Fibroblast of skin of scalp (primary cell): ENCODE results near the gene EFCAB7.
A peak's percentile ranks its signal among the peaks of the same experiment; 100 is the strongest.
"Not testable (repeated sequence)": the region's sequence is repeated elsewhere in the genome, so short reads cannot be mapped to it uniquely, and the experiment has no call there.

Experiments
- DNase-seq: peaks from one replicate; pipeline ENCODE4 v3.0.0-alpha.2; 2013

EFCAB7 gene

DNA sequence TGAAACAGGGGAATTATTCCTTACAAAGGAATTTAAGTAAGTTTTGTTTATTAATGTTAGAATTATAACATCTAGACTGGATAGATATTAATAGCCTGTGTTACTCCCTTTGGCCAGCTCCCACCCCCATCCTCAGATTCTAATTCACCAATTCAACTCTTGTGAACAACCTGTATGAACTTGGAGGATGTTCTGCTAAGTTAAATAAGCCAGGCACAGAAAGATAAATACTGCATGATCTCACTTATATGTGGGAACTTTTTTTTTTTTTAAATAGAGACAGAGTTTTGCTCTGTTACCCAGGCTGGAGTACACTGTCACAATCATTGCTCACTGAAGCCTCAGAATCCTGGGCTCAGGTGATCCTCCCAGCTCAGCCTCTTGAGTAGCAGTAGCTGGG is 32.2 kb downstream of the EFCAB7 start:
- DNase-seq: no peak

DNA sequence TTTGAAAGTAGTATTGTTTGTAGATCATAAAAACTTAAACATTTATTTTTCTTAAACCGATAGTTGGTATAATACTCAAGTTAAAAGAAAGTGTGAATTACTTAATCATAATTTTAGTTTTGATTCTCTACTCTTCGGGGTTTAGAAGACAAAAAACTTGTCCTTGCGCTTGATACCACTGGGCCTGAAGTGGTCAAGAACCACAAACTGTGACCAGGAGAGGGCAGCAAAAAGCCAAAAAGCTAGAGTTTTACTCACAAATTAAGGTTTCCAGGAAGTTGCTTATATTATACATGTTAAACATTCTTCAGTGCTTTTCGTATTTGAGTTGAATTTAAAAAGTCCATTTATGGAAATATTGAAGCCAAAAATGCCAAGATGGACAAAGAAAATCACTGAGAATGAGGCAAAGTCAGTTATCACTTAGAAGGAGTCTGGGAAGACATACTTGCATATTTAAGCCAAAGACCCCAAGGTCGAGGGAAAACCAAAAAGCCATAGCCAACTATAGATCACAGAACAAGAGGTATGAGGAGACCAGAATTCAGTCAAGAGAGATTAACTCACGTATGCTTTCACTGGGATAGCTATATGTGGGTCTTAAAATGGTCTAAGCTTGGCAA is 34.2 kb downstream of the EFCAB7 start:
- DNase-seq: peak; percentile 54

DNA sequence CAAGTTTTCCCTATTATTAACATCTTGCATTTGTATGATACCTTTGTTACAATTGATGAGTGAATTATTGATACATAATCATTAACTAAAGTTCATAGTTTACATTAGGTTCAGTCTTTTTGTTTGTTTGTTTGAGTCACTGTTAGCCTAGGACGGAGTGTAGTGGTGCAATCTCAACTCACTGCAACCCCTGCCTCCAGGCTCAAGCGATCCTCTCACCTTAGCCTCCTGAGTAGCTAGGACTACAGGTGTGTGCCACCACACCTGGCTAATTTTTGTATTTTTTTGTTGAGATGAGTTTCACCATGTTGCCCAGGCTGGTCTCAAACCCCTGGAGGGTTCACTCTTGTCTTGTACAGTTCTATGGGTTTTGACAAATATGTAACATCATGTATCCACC is 36.0 kb downstream of the EFCAB7 start:
- no peak for DNase-seq

DNA sequence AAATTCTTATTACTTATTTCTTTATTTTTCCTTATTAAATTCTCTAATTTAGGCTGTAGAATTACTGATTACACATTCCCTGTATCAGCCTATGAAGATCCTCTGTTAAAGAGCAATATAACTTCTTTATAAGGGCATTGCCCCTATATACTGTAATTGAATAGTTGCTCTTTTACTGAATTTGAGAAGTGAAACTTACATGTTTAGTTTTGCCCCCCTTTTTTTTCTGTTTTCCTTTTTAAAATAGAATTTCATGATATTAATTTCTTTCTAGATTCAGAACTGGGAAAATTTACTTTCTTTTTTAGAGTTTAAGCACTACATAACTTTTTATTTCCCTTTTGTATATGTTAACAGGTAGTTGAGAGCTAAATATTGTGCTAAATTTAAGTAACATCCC is 40.4 kb downstream of the EFCAB7 start:
- DNase-seq: no peak

DNA sequence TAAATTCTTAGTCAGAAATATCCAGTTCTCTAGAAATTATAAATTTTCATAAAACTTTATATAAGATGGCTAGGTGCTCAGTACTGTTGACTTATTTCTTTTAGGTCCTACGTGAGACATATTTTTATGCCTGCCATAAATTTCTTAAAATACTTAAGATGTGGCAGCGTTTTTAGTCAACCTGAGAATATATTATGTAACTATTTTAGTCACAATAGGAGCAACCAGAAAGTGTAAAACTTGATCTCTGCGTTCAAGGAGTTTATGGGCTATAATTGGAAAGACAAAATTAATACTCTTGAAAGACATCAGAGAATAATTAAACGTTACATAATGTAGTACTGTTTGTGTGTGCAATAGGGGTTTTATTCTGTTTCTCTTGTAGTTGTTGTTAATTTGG is 45.7 kb downstream of the EFCAB7 start:
- no peak for DNase-seq

GRCh38 chr1:63569640-63570316 is 46.5 kb downstream of the EFCAB7 start:
- DNase-seq: no peak

DNA sequence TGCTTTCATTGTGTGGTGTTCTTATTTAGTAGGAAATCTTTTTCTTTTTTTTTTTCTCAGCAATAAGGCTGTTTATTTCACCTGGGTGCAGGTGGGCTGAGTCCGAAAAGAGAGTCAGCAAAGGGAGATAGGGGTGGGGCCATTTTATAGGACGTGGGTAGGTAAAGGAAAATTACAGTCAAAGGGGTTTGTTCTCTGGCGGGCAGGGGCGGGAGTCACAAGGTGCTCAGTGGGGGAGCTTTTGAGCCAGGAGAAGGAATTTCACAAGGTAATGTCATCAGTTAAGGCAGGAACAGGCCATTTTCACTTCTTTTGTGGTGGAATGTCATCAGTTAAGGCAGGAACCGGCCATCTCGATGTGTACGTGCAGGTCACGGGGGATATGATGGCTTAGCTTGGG is 49.4 kb downstream of the EFCAB7 start:
- DNase-seq: not testable (repeated sequence)

DNA sequence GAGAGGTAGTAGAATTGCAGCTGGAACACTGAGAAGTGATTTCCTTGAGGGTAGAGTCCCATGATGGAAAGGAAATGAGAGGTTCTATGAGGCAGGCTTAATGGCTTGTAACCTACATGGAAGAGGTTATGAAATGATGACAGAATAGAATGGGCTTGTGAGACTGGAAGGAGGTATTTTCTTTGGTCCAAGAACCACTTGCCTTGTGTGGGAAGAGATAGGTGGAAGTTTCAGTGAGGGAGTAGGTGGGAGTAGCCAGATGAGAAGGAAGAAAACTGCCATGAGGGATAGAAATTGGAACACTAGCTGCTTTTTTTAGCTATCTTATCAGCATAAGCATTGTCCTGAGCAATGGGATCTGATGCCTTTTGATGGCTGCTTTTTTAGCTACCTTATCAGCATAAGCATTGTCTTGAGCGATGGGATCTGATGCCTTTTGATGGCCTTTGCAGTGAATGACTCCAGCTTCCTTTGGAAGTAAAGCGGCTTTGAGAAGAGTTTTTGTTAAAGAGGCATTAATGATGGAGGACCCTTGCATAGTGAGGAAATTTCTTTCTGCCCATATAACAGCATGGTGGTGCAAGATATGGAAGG is 51.0 kb downstream of the EFCAB7 start:
- DNase-seq: not testable (repeated sequence)

DNA sequence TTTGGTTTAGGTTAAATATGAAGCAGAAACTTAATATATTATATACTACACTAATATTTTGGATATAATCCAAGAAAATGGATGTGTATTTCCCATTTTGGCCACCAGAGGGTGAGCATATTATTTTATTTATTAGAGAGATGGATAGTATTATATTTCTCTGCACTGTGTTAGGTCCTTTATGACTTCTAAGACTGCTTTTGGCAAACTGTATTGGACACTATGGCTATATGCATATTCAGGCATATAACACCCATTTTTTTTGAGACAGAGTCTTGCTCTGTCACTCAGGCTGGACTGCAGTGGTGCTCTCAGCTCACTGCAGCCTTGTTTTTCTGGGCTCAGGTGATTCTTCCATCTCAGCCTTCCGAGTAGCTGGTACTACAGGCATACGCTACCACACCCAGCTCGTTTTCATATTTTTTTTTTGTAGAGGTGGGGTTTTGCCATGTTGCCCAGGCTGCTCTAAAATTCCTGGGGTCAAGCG is 52.1 kb downstream of the EFCAB7 start:
- peak; percentile 43 for DNase-seq

DNA sequence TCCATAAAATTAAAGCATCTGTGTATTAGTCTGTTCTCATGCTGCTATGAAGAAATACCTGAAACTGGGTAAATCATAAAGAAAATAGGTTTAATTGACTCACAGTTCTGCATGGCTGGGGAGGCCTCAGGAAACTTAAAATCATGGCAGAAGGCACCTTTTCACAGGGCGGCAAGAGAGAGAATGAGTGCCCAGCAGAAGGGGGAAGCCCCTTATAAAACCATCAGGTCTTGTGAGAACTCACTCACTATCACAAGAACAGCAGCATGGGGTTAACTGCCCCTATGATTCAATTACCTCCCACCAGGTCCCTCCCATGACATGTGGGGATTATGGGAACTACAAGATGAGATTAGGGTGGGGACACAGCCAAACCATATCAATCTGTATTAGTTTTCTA is 63.0 kb downstream of the EFCAB7 start:
- DNase-seq: not testable (repeated sequence)

DNA sequence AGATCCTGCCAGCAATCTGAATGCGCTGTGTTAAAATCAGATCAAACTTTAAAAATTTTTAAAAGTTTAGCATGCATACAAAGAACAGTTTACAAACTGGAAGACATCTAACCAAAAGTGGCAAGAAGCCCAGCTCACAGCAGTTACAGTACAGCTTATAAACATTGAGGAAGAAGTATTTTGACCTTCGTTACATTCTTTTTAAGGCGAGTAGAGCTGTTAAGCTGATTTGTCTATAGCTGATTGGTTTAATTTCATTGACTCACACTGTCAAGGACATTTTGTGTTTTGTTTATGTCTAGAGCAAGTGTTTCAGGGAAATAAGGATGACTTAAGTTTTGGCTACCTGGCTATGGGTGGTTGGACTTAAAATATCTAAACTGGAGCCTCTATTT is 66.8 kb downstream of the EFCAB7 start:
- DNase-seq: no peak

GRCh38 chr1:63592536-63593302 is 69.4 kb downstream of the EFCAB7 start:
- no peak for DNase-seq

DNA sequence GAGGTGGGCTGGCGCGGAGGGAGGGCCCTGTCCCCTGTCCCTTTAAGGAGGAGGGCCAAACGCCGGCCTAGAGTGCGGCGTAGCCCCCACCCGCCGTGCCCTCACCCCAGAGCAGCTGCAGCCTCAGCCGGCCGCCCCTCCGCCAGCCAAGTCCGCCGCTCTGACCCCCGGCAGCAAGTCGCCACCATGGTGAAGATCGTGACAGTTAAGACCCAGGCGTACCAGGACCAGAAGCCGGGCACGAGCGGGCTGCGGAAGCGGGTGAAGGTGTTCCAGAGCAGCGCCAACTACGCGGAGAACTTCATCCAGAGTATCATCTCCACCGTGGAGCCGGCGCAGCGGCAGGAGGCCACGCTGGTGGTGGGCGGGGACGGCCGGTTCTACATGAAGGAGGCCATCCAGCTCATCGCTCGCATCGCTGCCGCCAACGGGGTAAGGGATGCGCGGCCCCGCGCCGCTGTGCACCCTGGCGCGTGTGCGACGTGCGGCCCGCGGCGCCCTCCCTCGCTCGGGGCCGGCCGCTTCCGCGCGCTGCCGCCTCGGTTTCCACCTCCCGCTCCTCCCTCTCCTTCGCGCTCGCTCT is 70.1 kb downstream of the EFCAB7 start, which contains the start of gene PGM1:
Gene PGM1, plus strand, starts transcription at position 109 of the 583 bp plus-strand sequence. Its CDS starts 78 bp downstream, at position 187.
- peak; percentile 89 for DNase-seq

- DNase-seq: peak; percentile 63
Measured at GRCh38 chr1:63593886-63594605, 70.7 kb downstream of the EFCAB7 start.

GRCh38 chr1:63595435-63595834 is 72.1 kb downstream of the EFCAB7 start:
- DNase-seq: no peak

- DNase-seq: no peak
Measured at GRCh38 chr1:63599799-63600198, 76.5 kb downstream of the EFCAB7 start.

GRCh38 chr1:63600248-63600647 is 76.9 kb downstream of the EFCAB7 start:
- no peak for DNase-seq

- DNase-seq: no peak
Measured at GRCh38 chr1:63601061-63601460, 77.7 kb downstream of the EFCAB7 start.

GRCh38 chr1:63601463-63601862 is 78.1 kb downstream of the EFCAB7 start:
- no peak for DNase-seq

DNA sequence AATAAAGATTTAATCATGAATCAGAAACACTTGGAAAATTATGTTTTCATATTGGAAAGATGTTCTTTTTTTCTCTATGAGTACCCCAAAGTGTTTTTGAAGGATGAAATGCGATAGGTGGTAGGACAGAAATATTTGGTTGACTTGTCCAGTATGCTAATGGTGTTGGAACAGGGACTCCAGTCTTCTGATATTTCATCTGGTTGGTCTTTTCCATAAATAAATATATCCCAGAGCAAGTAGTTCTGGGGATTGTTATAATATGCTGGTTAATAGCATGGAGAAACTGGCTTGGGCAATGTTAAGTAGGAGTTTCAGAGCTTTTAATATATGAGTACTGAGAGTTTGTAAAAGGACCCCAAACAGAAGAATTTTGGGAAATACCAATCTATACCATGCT is 78.6 kb downstream of the EFCAB7 start:
- no peak for DNase-seq

- DNase-seq: no peak
Measured at GRCh38 chr1:63602629-63603028, 79.3 kb downstream of the EFCAB7 start.

DNA sequence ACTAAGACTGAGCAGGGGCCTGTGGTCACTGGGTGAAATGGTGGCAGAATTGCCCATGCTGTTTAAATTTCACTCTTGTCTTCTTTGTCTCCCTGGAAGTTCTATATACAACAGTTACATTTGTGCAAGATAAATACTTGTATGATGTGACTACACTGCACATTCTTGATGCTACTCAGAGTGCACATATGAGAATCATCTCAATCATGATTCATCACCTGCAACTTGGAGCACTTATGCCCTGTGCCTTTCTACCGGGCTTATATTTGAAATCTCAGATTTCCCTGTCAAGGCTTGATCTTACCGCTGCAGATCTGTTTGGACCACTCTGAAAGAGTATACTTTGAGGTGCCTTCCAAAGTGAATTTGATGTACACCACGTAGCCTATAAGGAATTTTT is 80.5 kb downstream of the EFCAB7 start:
- no peak for DNase-seq
